Measurements from ENCODE around the gene RNF215.

- no peak for TF ChIP-seq CTCF (IDR thresholded peaks at IDR 0.05)
- no peak for TF ChIP-seq POLR2A (IDR thresholded peaks at IDR 0.05; ENCODE audit: low read depth)
These were observed 13.6 kb downstream of the RNF215 start for GRCh38 chr22:30373331-30374325.

Measured in esophagus muscularis mucosa (tissue), 3 donors.